ENCODE results near the gene ZNF511.

- no peak for TF ChIP-seq CTCF (IDR thresholded peaks at IDR 0.05)
- no peak for TF ChIP-seq POLR2AphosphoS5 (IDR thresholded peaks at IDR 0.05)
Observed at GRCh38 chr10:133269367-133269766, 39.3 kb upstream of the ZNF511 start.
